Measurements from ENCODE around the gene DPH2. TPM values are rescaled to one million over a fixed set of nuclear protein-coding genes. Genes with fewer than 3 reads are reported as not detected.
A peak's percentile ranks its signal among the peaks of the same experiment; 100 is the strongest.

The DPH2 gene, protein sequence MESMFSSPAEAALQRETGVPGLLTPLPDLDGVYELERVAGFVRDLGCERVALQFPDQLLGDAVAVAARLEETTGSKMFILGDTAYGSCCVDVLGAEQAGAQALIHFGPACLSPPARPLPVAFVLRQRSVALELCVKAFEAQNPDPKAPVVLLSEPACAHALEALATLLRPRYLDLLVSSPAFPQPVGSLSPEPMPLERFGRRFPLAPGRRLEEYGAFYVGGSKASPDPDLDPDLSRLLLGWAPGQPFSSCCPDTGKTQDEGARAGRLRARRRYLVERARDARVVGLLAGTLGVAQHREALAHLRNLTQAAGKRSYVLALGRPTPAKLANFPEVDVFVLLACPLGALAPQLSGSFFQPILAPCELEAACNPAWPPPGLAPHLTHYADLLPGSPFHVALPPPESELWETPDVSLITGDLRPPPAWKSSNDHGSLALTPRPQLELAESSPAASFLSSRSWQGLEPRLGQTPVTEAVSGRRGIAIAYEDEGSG
- total RNA-seq = 10 to 100 TPM; 25.4 to 31.1 TPM

- DNase-seq (ENCODE audit: low spot score) = peak; percentile 97
- TF ChIP-seq, protein P1, sequence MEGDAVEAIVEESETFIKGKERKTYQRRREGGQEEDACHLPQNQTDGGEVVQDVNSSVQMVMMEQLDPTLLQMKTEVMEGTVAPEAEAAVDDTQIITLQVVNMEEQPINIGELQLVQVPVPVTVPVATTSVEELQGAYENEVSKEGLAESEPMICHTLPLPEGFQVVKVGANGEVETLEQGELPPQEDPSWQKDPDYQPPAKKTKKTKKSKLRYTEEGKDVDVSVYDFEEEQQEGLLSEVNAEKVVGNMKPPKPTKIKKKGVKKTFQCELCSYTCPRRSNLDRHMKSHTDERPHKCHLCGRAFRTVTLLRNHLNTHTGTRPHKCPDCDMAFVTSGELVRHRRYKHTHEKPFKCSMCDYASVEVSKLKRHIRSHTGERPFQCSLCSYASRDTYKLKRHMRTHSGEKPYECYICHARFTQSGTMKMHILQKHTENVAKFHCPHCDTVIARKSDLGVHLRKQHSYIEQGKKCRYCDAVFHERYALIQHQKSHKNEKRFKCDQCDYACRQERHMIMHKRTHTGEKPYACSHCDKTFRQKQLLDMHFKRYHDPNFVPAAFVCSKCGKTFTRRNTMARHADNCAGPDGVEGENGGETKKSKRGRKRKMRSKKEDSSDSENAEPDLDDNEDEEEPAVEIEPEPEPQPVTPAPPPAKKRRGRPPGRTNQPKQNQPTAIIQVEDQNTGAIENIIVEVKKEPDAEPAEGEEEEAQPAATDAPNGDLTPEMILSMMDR (IDR thresholded peaks at IDR 0.05) = peak in 2 of 4 experiments; percentile 7 to 54
- peak; percentile 86 for TF ChIP-seq POLR2AphosphoS5 (IDR thresholded peaks at IDR 0.05)
- peak; percentile 19 for TF ChIP-seq POLR2A (IDR thresholded peaks at IDR 0.05)
- H3K4me3 ChIP-seq = peak within 1 kb of the TSS; percentile 63 to 66
- intact Hi-C loops (cut with DNase I) = no loop called here
- H3K4me1 ChIP-seq (replicated peaks) = peaks cover 6% of the 10 kb centered on the region
- whole genome bisulfite sequencing = 2% methylated on average over 47 of the region's 47 CpGs
- H3K27ac ChIP-seq = no peak within 1 kb of the TSS
- no peaks in the 10 kb centered on the region for H3K36me3 ChIP-seq
- H3K9me3 ChIP-seq = no peaks in the 10 kb centered on the region
- H3K27me3 ChIP-seq (replicated peaks; ENCODE audit: insufficient read depth) = no peaks in the 10 kb centered on the region
These were observed at the start of gene DPH2 for GRCh38 chr1:43969746-43970466. Gene DPH2 (plus strand): TSS chr1:43970010. CDS start chr1:43970176, 166 bp downstream.

DNA sequence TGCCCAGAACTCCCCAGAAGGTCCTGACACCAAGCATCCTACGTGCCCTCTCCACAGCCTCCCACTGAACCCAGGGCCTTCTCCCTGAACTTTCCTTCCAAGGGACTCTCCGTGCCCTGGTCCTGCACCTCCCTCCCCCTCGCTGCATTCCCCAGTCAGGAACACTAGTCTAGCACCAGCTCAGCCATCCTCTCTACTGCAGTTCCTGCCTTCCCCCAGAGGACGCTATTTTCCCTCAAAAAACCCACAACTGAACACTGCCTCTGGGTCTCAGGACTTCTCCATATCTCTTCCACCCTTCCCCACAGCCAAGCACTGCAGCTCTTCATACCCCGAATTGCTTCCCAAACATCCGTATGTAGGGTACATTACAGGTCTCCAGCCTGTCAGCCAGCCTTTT lies 48.8 kb upstream of the DPH2 start:
- no peaks in the 10 kb centered on the region for H3K4me1 ChIP-seq (replicated peaks)
- no peak overlapping the region for H3K27ac ChIP-seq
- TF ChIP-seq POLR2AphosphoS5 (IDR thresholded peaks at IDR 0.05) (no peak), POLR2A (IDR thresholded peaks at IDR 0.05) (no peak)
- TF ChIP-seq, protein P1 (IDR thresholded peaks at IDR 0.05) = no peak
- intact Hi-C loops (cut with DNase I) = no loop called here
- no peaks in the 10 kb centered on the region for H3K27me3 ChIP-seq (replicated peaks; ENCODE audit: insufficient read depth)
- H3K36me3 ChIP-seq = no peaks in the 10 kb centered on the region
- DNase-seq (ENCODE audit: low spot score) = no peak
- WGBS = 91% methylated on average over 6 of the region's 6 CpGs
- no peak overlapping the region for H3K4me3 ChIP-seq
- H3K9me3 ChIP-seq = no peaks in the 10 kb centered on the region

DNA sequence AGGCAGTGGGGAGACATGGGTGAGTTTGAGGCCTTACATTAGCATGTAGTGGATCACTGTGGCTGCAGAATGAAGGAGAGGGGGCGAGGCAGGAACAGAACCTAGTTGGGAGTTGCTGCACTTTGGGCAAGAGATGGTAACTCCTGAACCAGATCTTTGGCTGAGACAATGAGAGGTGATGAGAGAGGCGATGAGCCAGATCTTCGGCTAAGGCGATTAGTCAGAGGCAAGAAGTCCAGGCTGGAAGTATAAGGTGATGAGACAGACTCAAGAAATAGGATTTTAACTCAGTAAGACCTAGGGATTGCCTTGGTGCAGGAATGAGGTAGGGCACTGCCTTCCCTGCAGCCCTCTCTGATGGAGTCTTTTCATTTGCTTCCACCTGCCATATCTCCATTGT lies 45.3 kb upstream of the DPH2 start:
- Histone ChIP-seq H3K36me3 (no peaks in the 10 kb centered on the region), H3K27me3 (replicated peaks; ENCODE audit: insufficient read depth) (no peaks in the 10 kb centered on the region), H3K4me1 (replicated peaks) (no peaks in the 10 kb centered on the region), H3K27ac (no peak overlapping the region), H3K4me3 (no peak overlapping the region), H3K9me3 (no peaks in the 10 kb centered on the region)
- TF ChIP-seq, protein P1 (IDR thresholded peaks at IDR 0.05) = no peak
- TF ChIP-seq POLR2AphosphoS5 (IDR thresholded peaks at IDR 0.05) (no peak), POLR2A (IDR thresholded peaks at IDR 0.05) (no peak)
- DNase-seq (ENCODE audit: low spot score) = no peak
- intact Hi-C loops (cut with DNase I) = no loop called here
- WGBS = 72% methylated on average over 4 of the region's 4 CpGs

- Histone ChIP-seq H3K4me3 (no peak overlapping the region), H3K27ac (no peak overlapping the region), H3K36me3 (no peaks in the 10 kb centered on the region), H3K4me1 (replicated peaks) (no peaks in the 10 kb centered on the region), H3K9me3 (no peaks in the 10 kb centered on the region), H3K27me3 (replicated peaks; ENCODE audit: insufficient read depth) (no peaks in the 10 kb centered on the region)
- DNase-seq (ENCODE audit: low spot score) = no peak
- intact Hi-C loops (cut with DNase I) = no loop called here
- WGBS = 91% methylated on average over 9 of the region's 9 CpGs
- TF ChIP-seq, protein P1 (IDR thresholded peaks at IDR 0.05) = no peak
- TF ChIP-seq POLR2A (IDR thresholded peaks at IDR 0.05) = no peak
- TF ChIP-seq POLR2AphosphoS5 (IDR thresholded peaks at IDR 0.05) = no peak
These were observed 44.0 kb upstream of the DPH2 start for GRCh38 chr1:43925846-43926245.

Measured in prostate gland (tissue), 2 donors.